GM23338 (cell line): ENCODE measurements around the gene REV3L.

Source experiments
- CREB1 ChIP-seq: fragments of 250-450 bp; sonication (Bioruptor Pico); IDR thresholded peaks from 2 replicates; pipeline ENCODE4 v1.5.0; 2020; ENCODE audit warnings: low read depth, mild to moderate bottlenecking, moderate library complexity
- EZH2 ChIP-seq: fragments of 200-600 bp; sonication (generic); IDR thresholded peaks from one replicate; pipeline ENCODE4 v1.8.0; 2017; ENCODE audit warnings: antibody characterized with exemption, mild to moderate bottlenecking, low read depth; ENCODE audit not compliant: unreplicated experiment
- EZH2phosphoT487 ChIP-seq: fragments of 200-600 bp; sonication (generic); IDR thresholded peaks from one replicate; pipeline ENCODE4 v1.8.1; 2018; ENCODE audit warnings: antibody characterized with exemption; ENCODE audit not compliant: unreplicated experiment
- JUNB ChIP-seq: IDR thresholded peaks from one replicate; pipeline ENCODE4 v1.6.1; 2016; ENCODE audit warnings: antibody characterized with exemption; ENCODE audit not compliant: unreplicated experiment
- NANOG ChIP-seq: IDR thresholded peaks from 2 replicates; pipeline ENCODE4 v1.6.1; 2016; ENCODE audit warnings: antibody characterized with exemption, borderline replicate concordance
- POLR2AphosphoS5 ChIP-seq: IDR thresholded peaks from 2 replicates; pipeline ENCODE4 v1.6.1; 2016; ENCODE audit warnings: antibody characterized with exemption, low read depth
- STAT1 ChIP-seq: IDR thresholded peaks from one replicate; pipeline ENCODE4 v1.6.1; 2016; ENCODE audit warnings: antibody characterized with exemption; ENCODE audit not compliant: unreplicated experiment
- ZNF114 ChIP-seq: fragments of 250-450 bp; sonication (Bioruptor Pico); IDR thresholded peaks from 2 replicates; pipeline ENCODE4 v1.5.0; 2020; ENCODE audit warnings: mild to moderate bottlenecking, moderate library complexity
- ZNF331 ChIP-seq: fragments of 250-450 bp; sonication (Bioruptor Pico); IDR thresholded peaks from 2 replicates; pipeline ENCODE4 v1.5.0; 2020; ENCODE audit warnings: low read depth, mild to moderate bottlenecking, moderate library complexity
- TF ChIP-seq, protein P1 (sequence below), 2 experiments: fragments of 200-600 bp in 1 of 2; sonication (generic) in 1 of 2; conservative IDR thresholded peaks; 2 replicates each; pipeline versions ENCODE4 v1.5.1 to v1.6.1; 2016 to 2017; ENCODE audit warnings: antibody characterized with exemption in 2 of 2, low read depth in 2 of 2, mild to moderate bottlenecking in 2 of 2, moderate library complexity in 1 of 2
- TF ChIP-seq, protein P2 (sequence below): IDR thresholded peaks from 2 replicates; pipeline ENCODE4 v1.6.1; 2016; ENCODE audit warnings: antibody characterized with exemption
- TF ChIP-seq, protein P3 (sequence below): IDR thresholded peaks from one replicate; pipeline ENCODE4 v1.6.1; 2018; ENCODE audit warnings: antibody characterized with exemption; ENCODE audit not compliant: unreplicated experiment
- TF ChIP-seq, protein P4 (sequence below): fragments of 250-450 bp; sonication (Bioruptor Pico); IDR thresholded peaks from 2 replicates; pipeline ENCODE4 v1.5.0; 2020; ENCODE audit warnings: mild to moderate bottlenecking, moderate library complexity

DNA sequence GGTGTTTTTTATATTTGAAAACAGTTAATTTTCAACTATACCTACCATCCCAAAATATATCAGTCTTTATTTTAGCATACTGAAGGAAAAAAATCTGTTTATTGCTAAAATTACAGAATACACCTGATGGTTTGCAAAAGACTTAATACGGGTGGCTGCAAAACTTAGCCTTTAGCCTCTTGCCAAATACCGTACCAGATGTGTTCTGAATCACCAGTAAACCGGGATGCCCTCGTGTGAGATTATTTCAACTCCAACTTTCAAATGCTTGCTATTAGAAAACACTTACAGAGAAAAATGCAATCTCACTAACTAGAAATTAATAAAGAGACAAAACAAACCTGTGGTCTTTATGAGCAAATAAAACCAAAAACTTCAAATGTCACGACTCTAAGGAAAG is 36.0 kb downstream of the REV3L start:
- TF ChIP-seq EZH2 = no peak
- TF ChIP-seq, protein P1, sequence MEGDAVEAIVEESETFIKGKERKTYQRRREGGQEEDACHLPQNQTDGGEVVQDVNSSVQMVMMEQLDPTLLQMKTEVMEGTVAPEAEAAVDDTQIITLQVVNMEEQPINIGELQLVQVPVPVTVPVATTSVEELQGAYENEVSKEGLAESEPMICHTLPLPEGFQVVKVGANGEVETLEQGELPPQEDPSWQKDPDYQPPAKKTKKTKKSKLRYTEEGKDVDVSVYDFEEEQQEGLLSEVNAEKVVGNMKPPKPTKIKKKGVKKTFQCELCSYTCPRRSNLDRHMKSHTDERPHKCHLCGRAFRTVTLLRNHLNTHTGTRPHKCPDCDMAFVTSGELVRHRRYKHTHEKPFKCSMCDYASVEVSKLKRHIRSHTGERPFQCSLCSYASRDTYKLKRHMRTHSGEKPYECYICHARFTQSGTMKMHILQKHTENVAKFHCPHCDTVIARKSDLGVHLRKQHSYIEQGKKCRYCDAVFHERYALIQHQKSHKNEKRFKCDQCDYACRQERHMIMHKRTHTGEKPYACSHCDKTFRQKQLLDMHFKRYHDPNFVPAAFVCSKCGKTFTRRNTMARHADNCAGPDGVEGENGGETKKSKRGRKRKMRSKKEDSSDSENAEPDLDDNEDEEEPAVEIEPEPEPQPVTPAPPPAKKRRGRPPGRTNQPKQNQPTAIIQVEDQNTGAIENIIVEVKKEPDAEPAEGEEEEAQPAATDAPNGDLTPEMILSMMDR (conservative IDR thresholded peaks at IDR 0.05; ENCODE audit: low read depth in 2 of 2) = no peak
- TF ChIP-seq, protein P2, sequence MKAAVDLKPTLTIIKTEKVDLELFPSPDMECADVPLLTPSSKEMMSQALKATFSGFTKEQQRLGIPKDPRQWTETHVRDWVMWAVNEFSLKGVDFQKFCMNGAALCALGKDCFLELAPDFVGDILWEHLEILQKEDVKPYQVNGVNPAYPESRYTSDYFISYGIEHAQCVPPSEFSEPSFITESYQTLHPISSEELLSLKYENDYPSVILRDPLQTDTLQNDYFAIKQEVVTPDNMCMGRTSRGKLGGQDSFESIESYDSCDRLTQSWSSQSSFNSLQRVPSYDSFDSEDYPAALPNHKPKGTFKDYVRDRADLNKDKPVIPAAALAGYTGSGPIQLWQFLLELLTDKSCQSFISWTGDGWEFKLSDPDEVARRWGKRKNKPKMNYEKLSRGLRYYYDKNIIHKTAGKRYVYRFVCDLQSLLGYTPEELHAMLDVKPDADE = no peak
- no peak for TF ChIP-seq POLR2AphosphoS5
- TF ChIP-seq EZH2phosphoT487 = no peak
- no peak for TF ChIP-seq CREB1
- no peak for TF ChIP-seq ZNF331 (CRISPR knock-in tag)
- no peak for TF ChIP-seq JUNB
- TF ChIP-seq, protein P3, sequence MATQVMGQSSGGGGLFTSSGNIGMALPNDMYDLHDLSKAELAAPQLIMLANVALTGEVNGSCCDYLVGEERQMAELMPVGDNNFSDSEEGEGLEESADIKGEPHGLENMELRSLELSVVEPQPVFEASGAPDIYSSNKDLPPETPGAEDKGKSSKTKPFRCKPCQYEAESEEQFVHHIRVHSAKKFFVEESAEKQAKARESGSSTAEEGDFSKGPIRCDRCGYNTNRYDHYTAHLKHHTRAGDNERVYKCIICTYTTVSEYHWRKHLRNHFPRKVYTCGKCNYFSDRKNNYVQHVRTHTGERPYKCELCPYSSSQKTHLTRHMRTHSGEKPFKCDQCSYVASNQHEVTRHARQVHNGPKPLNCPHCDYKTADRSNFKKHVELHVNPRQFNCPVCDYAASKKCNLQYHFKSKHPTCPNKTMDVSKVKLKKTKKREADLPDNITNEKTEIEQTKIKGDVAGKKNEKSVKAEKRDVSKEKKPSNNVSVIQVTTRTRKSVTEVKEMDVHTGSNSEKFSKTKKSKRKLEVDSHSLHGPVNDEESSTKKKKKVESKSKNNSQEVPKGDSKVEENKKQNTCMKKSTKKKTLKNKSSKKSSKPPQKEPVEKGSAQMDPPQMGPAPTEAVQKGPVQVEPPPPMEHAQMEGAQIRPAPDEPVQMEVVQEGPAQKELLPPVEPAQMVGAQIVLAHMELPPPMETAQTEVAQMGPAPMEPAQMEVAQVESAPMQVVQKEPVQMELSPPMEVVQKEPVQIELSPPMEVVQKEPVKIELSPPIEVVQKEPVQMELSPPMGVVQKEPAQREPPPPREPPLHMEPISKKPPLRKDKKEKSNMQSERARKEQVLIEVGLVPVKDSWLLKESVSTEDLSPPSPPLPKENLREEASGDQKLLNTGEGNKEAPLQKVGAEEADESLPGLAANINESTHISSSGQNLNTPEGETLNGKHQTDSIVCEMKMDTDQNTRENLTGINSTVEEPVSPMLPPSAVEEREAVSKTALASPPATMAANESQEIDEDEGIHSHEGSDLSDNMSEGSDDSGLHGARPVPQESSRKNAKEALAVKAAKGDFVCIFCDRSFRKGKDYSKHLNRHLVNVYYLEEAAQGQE = no peak
- TF ChIP-seq ZNF114 (CRISPR knock-in tag) = no peak
- no peak for TF ChIP-seq NANOG
- no peak for TF ChIP-seq STAT1
- TF ChIP-seq, protein P4, sequence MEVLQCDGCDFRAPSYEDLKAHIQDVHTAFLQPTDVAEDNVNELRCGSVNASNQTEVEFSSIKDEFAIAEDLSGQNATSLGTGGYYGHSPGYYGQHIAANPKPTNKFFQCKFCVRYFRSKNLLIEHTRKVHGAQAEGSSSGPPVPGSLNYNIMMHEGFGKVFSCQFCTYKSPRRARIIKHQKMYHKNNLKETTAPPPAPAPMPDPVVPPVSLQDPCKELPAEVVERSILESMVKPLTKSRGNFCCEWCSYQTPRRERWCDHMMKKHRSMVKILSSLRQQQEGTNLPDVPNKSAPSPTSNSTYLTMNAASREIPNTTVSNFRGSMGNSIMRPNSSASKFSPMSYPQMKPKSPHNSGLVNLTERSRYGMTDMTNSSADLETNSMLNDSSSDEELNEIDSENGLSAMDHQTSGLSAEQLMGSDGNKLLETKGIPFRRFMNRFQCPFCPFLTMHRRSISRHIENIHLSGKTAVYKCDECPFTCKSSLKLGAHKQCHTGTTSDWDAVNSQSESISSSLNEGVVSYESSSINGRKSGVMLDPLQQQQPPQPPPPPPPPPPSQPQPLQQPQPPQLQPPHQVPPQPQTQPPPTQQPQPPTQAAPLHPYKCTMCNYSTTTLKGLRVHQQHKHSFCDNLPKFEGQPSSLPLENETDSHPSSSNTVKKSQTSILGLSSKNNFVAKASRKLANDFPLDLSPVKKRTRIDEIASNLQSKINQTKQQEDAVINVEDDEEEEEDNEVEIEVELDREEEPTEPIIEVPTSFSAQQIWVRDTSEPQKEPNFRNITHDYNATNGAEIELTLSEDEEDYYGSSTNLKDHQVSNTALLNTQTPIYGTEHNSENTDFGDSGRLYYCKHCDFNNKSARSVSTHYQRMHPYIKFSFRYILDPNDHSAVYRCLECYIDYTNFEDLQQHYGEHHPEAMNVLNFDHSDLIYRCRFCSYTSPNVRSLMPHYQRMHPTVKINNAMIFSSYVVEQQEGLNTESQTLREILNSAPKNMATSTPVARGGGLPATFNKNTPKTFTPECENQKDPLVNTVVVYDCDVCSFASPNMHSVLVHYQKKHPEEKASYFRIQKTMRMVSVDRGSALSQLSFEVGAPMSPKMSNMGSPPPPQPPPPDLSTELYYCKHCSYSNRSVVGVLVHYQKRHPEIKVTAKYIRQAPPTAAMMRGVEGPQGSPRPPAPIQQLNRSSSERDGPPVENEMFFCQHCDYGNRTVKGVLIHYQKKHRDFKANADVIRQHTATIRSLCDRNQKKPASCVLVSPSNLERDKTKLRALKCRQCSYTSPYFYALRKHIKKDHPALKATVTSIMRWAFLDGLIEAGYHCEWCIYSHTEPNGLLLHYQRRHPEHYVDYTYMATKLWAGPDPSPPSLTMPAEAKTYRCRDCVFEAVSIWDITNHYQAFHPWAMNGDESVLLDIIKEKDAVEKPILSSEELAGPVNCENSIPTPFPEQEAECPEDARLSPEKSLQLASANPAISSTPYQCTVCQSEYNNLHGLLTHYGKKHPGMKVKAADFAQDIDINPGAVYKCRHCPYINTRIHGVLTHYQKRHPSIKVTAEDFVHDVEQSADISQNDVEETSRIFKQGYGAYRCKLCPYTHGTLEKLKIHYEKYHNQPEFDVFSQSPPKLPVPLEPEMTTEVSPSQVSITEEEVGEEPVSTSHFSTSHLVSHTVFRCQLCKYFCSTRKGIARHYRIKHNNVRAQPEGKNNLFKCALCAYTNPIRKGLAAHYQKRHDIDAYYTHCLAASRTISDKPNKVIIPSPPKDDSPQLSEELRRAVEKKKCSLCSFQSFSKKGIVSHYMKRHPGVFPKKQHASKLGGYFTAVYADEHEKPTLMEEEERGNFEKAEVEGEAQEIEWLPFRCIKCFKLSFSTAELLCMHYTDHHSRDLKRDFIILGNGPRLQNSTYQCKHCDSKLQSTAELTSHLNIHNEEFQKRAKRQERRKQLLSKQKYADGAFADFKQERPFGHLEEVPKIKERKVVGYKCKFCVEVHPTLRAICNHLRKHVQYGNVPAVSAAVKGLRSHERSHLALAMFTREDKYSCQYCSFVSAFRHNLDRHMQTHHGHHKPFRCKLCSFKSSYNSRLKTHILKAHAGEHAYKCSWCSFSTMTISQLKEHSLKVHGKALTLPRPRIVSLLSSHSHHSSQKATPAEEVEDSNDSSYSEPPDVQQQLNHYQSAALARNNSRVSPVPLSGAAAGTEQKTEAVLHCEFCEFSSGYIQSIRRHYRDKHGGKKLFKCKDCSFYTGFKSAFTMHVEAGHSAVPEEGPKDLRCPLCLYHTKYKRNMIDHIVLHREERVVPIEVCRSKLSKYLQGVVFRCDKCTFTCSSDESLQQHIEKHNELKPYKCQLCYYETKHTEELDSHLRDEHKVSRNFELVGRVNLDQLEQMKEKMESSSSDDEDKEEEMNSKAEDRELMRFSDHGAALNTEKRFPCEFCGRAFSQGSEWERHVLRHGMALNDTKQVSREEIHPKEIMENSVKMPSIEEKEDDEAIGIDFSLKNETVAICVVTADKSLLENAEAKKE (CRISPR knock-in tag) = no peak
